Panc1 (cell line): ENCODE data around the gene CPLANE1. TPM values are rescaled to one million over a fixed set of nuclear protein-coding genes. Genes with fewer than 3 reads are reported as not detected.

Experiments used
- ATAC-seq: fragments of 200-7000 bp; cut with Tn5 transposase; 2 replicates; pipeline ENCODE4 v1.9.1; 2020; ENCODE audit warnings: mild to moderate bottlenecking, moderate library complexity
- BruUV-seq: library from RNA; stranded (reverse); fragments of 400-500 nt; replicated peaks from 2 replicates; lab custom pipeline; 2021; lab: Mats Ljungman, UMichigan
- CTCF ChIA-PET: fragments of 300-600 bp; sonication (Branson Sonifier 250); formaldehyde crosslinking; loops from one replicate; lab custom pipeline; 2022; ENCODE audit warnings: antibody characterized with exemption; lab: Charles Lee
- POLR2A ChIA-PET: fragments of 300-600 bp; sonication (Branson Sonifier 250); formaldehyde crosslinking; loops from one replicate; lab custom pipeline; 2022; ENCODE audit warnings: antibody characterized with exemption; lab: Charles Lee
- DNase-seq: peaks from one replicate; pipeline ENCODE4 v3.0.0-alpha.2; 2010; ENCODE audit warnings: low read depth, low spot score
- H3K27ac ChIP-seq: 2 replicates; pipeline ENCODE4 v1.5.1; 2011; ENCODE audit warnings: mild to moderate bottlenecking, low read length, inconsistent platforms
- H3K27me3 ChIP-seq: fragments of 200-500 bp; sonication (Bioruptor generic); 2 replicates; pipeline ENCODE4 v1.6.0; 2014; ENCODE audit warnings: low read length, inconsistent platforms; ENCODE audit not compliant: control insufficient read depth, insufficient read depth
- H3K36me3 ChIP-seq: fragments of 200-500 bp; sonication (Bioruptor generic); 2 replicates; pipeline ENCODE4 v1.5.1; 2014; ENCODE audit warnings: inconsistent platforms, mild to moderate bottlenecking, low read length, moderate library complexity; ENCODE audit not compliant: control insufficient read depth, insufficient read depth
- H3K4me1 ChIP-seq: 2 replicates; pipeline ENCODE4 v1.5.1; 2011; ENCODE audit warnings: inconsistent platforms, mild to moderate bottlenecking, low read length, moderate library complexity; ENCODE audit not compliant: control insufficient read depth, insufficient read depth
- H3K4me3 ChIP-seq, 2 experiments: 2 replicates each; pipeline ENCODE4 v1.5.1; 2011 to 2012; ENCODE audit warnings: low read depth in 2 of 2, low read length in 2 of 2, mild to moderate bottlenecking in 2 of 2, inconsistent platforms in 1 of 2, moderate library complexity in 1 of 2
- H3K9me3 ChIP-seq: fragments of 200-500 bp; sonication (Bioruptor generic); 2 replicates; pipeline ENCODE4 v1.5.1; 2014; ENCODE audit warnings: low read depth, mild to moderate bottlenecking, inconsistent platforms, low read length, moderate library complexity; ENCODE audit not compliant: control insufficient read depth, insufficient read depth
- CTCF ChIP-seq: fragments of 450-650 bp; IDR thresholded peaks from 2 replicates; pipeline ENCODE4 v1.5.1; 2017; ENCODE audit warnings: mild to moderate bottlenecking
- POLR2AphosphoS5 ChIP-seq: IDR thresholded peaks from 2 replicates; pipeline ENCODE4 v1.6.1; 2012; ENCODE audit warnings: mild to moderate bottlenecking, low read depth, low read length, moderate library complexity
- REST ChIP-seq, 2 experiments: IDR thresholded peaks; 2 replicates each; pipeline ENCODE4 v1.6.1; 2011 to 2012; ENCODE audit warnings: low read depth in 2 of 2, control low read depth in 1 of 2, low read length in 1 of 2, mild to moderate bottlenecking in 1 of 2, moderate library complexity in 1 of 2; ENCODE audit not compliant: insufficient read depth in 1 of 2
- SIN3A ChIP-seq: IDR thresholded peaks from 2 replicates; pipeline ENCODE4 v1.6.1; 2012; ENCODE audit warnings: low read depth, mild to moderate bottlenecking, low read length, moderate library complexity, borderline replicate concordance; ENCODE audit not compliant: insufficient read depth
- TCF7L2 ChIP-seq: IDR thresholded peaks from 2 replicates; pipeline ENCODE4 v1.6.1; 2011; ENCODE audit warnings: mild to moderate bottlenecking, low read depth, low read length, inconsistent platforms
- in situ Hi-C: cut with HindIII; loops from 2 replicates; pipeline ENCODE4 v1.10.0; 2016; ENCODE audit warnings: low sequenced_read_pairs, low pct_unique_long_range_greater_than_20kb
- intact Hi-C: fragments of 100-400 bp; cut with micrococcal nuclease; formaldehyde crosslinking; loops from one replicate; pipeline ENCODE4 v1.10.0; 2022; ENCODE audit not compliant: unreplicated experiment
- total RNA-seq: library from RNA; stranded (reverse); gene quantifications from one replicate; pipeline ENCODE4 v1.2.1, GENCODE V29; 2021; ENCODE audit not compliant: unreplicated experiment

The CPLANE1 gene
- total RNA-seq, 1 experiment from 2014 or later, result 18.1 TPM

- H3K4me1 ChIP-seq, result no peaks in the 10 kb centered on the region
- no peak overlapping the region for H3K4me3 ChIP-seq
- intact Hi-C loops, result no loop called here
- ChIA-PET CTCF (no interaction called here), POLR2A (interaction anchor here (0.6 kb wide), 1 partner anchor 1752 kb away, joined by 7 read pairs; no protein-coding TSS in a partner anchor)
- TF ChIP-seq CTCF (no peak), POLR2AphosphoS5 (no peak), SIN3A (no peak), REST (IDR thresholded peaks at IDR 0.05; ENCODE audit: insufficient read depth in 1 of 2, low read depth in 2 of 2, low read length in 1 of 2) (no peak), TCF7L2 (no peak)
- in situ Hi-C loops, result no loop called here
- H3K36me3 ChIP-seq, result no peaks in the 10 kb centered on the region
- BruUV-seq, result no TSS peak
- DNase-seq (no peak), ATAC-seq (no peak)
- H3K27ac ChIP-seq, result no peak overlapping the region
- no peaks in the 10 kb centered on the region for H3K9me3 ChIP-seq
- no peaks in the 10 kb centered on the region for H3K27me3 ChIP-seq
Observed at GRCh38 chr5:37080697-37081096, 168.5 kb downstream of the CPLANE1 start.

- in situ Hi-C loops (no loop called here), intact Hi-C loops (no loop called here)
- Histone ChIP-seq H3K4me3 (no peak overlapping the region), H3K4me1 (no peaks in the 10 kb centered on the region), H3K9me3 (no peaks in the 10 kb centered on the region), H3K36me3 (no peaks in the 10 kb centered on the region), H3K27me3 (no peaks in the 10 kb centered on the region), H3K27ac (no peak overlapping the region)
- BruUV-seq, result no TSS peak
- DNase-seq (no peak), ATAC-seq (no peak)
- TF ChIP-seq CTCF (no peak), REST (IDR thresholded peaks at IDR 0.05; ENCODE audit: insufficient read depth in 1 of 2, low read depth in 2 of 2, low read length in 1 of 2) (no peak), POLR2AphosphoS5 (no peak), SIN3A (no peak), TCF7L2 (no peak)
- POLR2A ChIA-PET, result no interaction called here
- CTCF ChIA-PET, result no interaction called here
Observed at GRCh38 chr5:37077146-37077545, 172.0 kb downstream of the CPLANE1 start.
